GM12872 (cell line): Measurements from ENCODE around the gene COL4A4.

Experiments used
- CTCF ChIP-seq: IDR thresholded peaks from 3 replicates; pipeline ENCODE4 v1.5.1; 2011; ENCODE audit warnings: low read depth, mild to moderate bottlenecking, low read length, moderate library complexity; ENCODE audit not compliant: insufficient read depth

COL4A4 gene

GRCh38 chr2:227182765-227183164 lies 18.8 kb upstream of the COL4A4 start:
- no peak for TF ChIP-seq CTCF

- no peak for TF ChIP-seq CTCF
Observed at GRCh38 chr2:227180770-227181169, 16.8 kb upstream of the COL4A4 start.

- TF ChIP-seq CTCF = no peak
Observed at GRCh38 chr2:227179988-227180685, 16.1 kb upstream of the COL4A4 start.

GRCh38 chr2:227177592-227178336 lies 13.8 kb upstream of the COL4A4 start:
- no peak for TF ChIP-seq CTCF

- no peak for TF ChIP-seq CTCF
Observed at GRCh38 chr2:227164763-227165291, 822 bp upstream of the COL4A4 start.

- TF ChIP-seq CTCF = no peak
Observed at GRCh38 chr2:227163485-227163997, 464 bp downstream of the COL4A4 start.

GRCh38 chr2:227161947-227162346 lies 2.1 kb downstream of the COL4A4 start:
- no peak for TF ChIP-seq CTCF
